HPDE6-E6E7 (cell line): ENCODE measurements around the gene BBS7.

Source experiments
- DNase-seq: peaks from one replicate; pipeline ENCODE4 v3.0.0; 2011; ENCODE audit warnings: missing footprints; ENCODE audit errors: extremely low spot score

Gene BBS7, protein sequence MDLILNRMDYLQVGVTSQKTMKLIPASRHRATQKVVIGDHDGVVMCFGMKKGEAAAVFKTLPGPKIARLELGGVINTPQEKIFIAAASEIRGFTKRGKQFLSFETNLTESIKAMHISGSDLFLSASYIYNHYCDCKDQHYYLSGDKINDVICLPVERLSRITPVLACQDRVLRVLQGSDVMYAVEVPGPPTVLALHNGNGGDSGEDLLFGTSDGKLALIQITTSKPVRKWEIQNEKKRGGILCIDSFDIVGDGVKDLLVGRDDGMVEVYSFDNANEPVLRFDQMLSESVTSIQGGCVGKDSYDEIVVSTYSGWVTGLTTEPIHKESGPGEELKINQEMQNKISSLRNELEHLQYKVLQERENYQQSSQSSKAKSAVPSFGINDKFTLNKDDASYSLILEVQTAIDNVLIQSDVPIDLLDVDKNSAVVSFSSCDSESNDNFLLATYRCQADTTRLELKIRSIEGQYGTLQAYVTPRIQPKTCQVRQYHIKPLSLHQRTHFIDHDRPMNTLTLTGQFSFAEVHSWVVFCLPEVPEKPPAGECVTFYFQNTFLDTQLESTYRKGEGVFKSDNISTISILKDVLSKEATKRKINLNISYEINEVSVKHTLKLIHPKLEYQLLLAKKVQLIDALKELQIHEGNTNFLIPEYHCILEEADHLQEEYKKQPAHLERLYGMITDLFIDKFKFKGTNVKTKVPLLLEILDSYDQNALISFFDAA

DNA sequence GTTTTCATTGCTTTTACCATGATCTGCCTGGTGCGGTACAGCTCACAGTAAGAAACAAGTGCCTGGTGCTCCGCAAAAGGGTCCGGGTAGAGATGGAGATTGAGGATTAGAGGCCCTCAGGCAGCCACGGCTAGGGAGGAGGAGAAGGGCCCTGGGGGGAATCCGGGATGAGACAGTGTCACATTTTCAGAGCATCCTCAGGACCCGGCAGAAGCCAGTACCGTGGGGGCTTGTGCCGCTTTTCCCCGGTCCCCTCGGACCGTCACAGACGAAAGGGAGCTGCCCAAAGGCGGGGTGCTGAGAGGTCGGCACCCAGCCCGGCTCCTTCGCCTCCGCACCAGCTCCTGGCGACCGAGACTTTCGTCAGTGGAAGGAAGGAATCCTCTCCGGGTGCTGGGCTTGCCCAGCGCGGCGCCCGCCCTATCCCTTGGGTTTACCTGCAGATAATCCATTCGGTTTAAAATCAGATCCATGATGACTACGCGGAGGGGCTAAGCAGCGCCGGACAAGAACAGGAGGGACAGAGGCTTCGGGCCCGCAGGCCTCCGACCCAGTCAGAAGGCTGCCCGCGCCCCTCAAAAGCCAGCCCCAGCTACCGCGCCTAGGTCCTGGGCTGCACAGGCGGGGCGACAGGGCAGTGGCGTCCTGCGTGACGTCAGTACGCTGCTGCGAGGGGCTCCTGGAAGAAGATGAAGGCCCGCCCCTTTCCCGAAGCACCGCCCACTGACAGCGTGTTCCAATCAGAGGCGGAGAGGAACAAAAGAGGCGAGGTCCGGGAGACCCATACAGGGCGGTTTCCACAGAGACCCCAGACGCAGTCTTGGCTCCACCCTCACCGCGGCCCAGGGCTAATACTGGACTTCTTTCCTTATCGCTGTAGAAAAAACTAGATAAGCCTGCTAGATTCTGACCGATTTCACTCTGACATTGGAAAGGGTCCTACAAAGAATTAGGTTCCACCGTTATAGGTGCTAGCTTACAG is at the start of gene BBS7:
Gene BBS7 (minus strand): TSS at position 634 of the 982 bp plus-strand sequence. CDS start 161 bp downstream, at position 473.
- DNase-seq, result peak; percentile 88

DNA sequence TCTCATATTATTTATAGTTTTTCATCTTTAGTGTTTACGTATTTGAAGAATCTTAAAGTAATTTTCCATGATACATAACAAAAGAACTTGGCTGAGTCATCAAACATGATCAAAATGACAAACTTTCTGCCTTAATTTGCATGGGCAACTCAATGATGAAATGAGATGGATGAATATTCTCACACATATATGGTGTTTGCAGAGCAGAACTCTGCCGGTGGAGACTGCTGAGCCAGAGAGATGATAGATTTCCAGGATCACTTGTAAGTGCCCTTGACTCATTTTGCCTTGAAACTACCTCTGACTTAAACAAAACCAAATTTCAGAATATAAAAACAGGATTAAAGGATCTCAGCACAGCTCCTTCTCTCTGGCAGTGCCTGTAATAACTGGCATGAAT is 43.4 kb upstream of the BBS7 start:
- DNase-seq, result no peak

DNA sequence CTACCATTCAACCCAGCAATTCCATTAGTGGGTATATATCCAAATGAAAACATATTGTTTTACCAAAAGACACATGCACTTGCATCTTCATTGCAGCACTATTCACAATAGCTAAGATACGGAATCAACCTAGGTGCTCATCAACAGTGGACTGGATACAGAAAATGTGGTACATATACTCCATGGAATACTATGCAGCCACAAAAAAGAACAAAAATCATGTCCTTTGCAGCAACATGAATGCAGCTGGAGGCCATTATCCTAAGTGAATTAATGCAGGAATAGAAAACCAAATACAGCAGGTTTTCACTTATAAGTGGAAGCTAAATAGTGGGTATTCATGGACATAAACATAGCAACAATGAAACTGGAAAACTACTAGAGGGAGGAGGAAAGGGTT is 38.1 kb upstream of the BBS7 start:
- DNase-seq, result no peak

DNA sequence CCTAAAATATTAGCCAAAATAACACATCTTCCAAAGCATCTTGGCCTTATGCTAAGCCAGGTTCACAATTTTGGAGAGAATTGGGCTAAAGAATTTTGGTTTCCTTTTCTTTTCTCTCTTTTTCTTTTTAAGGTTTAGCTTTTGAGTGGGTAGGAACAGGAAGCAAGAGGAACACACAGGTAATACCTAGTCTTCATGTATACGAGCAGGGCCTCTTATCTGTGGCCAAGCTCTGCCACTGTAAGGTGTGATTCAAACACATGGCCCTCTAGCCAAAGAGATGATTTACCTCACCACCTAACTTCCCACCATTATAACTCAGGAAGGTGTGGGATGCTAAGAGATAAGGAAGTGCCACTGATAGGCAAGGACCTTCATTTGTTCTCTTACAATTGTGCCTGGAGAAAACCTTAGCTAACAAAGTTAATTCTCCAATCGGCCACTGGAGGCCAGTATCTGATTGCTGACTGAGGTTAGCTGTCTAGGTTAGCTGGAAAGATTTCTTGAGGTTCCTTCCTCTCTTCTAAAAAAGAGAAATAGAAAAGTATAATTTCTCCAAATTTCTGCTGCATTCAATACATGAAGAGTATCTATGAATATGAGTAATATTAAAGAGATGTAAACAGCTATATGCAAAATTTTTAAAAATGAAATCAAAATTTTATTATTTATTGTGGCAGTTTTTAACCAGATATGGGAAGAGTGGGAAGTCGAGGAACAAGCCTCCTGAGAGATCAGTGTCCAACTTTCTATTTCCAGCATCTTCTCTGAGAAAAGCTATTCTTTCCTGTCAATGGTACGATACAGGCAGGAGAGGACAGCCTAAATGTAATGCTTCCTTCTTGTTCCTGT is 30.1 kb upstream of the BBS7 start:
- peak; percentile 34 for DNase-seq

DNA sequence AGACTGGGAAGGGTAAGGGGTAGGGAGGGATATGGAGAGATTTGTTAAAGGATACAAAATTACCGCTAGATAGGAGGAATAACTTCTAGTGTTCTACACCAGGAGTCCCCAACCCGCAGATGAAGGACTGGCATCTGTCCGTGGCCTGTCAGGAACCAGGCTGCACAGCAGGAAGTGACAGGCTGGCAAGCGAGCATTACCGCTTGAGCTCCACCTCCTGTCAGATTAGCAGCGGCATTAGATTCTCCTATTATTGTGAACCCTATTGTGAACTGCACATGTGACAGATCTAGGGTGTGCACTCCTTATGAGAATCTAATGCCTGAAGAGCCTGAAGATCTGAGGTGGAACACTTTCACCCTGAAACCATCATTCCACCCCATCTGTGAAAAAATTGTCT is 27.9 kb upstream of the BBS7 start:
- DNase-seq, result no peak

DNA sequence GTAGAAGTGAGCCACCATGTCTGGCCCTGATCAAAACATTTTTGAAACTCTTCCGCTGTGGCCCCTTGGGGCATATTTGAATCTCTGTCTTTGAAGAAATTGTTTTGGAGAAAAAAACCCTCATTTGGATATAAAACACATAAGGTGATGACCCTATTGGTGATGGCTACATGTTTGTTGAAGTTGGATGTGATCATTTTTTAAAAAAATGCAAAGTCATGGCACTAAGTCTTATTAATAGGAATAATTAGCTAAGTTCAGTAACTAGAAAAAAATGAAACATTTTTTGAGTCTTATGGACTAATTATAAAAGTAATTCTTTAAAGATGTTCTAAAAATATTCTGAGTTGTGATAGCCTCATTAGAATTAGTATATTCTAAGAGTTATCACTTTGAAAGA is 17.9 kb upstream of the BBS7 start:
- no peak for DNase-seq

DNA sequence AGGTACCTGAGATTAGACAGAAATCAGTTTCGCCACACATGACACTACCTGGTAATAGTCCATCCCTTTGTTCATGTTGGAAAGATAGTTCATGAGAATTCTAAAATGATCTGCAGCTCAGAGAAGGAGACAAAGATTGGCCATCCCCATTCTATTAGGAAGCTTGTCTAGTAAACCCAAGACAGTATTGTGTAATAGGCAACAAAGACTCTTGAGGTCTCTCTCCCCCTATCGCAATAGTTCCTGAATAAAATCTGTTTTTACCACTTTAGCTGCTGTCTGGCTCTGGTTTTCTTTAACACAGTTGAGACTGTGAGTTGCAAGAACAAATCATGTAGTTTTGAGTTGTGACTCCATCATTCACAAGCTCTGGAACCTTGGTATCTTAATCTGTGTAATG is 14.8 kb upstream of the BBS7 start:
- DNase-seq, result no peak

DNA sequence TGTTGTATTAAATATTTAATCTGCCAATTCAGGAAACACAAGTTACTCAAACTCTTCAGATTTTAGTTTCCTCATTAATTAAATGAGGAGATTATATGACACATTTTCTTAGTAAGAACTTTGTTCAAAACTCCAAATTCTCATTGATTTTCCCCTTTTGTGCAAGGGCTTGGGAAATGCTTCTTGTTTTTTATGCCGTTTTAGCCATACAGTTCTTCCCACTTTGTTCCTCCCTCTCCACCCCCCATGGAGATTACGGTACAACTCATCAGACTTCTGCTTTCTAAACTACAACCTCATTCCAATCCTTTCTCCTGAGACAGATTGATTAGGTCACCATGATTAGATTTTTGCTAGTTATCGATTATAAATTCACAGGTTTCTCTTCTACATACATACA is 10.9 kb upstream of the BBS7 start:
- no peak for DNase-seq

DNA sequence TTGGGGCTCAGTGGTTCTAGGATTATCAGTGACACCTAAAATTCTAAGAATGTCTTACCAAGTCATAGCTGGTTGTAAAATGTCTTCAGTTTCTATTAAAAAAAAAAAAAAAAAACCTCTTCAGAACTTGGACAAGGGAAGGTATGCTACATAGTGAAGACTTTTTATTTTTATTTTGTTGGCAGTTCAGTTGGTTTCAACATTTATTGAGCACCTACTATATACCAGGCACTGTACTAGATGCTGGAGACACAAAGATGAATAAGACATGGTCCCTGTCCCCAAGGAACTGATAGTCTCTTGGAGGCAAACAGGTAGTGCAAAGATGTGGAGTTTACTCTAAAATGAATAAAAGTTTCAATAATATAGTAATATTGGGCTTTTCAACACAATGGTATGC is 8.9 kb upstream of the BBS7 start:
- DNase-seq, result no peak

DNA sequence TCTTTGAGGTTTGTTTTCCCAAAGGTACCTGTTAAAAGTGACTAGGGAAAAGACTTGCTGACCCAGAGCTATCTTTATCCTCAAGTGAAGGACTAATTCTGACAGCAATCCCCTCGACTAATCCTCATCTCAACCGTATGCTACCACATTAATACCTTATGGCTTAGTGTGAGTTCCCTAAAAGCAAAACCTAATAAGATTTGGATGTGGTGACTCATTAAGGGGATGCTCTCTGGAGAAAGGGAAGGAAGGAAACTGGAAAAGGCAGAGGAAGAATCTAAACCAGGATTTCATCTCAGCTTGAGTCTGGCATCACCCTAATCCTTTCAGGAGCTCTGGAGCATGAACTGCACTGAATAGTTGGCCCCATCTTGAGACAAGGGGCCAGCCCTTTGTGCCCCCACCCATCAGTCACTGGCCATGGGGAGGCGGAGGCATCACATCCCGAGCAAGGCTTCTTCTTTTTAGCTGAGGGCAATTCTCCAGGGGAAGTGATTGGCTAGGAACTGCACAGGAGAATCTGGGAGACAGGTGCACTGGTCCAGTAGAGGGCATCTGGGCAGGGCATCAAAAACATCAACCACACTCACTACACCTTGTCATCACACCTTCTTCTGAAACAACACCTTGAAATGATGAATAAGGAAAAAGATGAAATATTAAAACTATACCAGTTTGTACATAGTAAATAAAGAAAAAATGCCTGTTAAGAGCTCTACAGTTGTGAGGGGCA is 6.9 kb upstream of the BBS7 start:
- DNase-seq, result no peak

DNA sequence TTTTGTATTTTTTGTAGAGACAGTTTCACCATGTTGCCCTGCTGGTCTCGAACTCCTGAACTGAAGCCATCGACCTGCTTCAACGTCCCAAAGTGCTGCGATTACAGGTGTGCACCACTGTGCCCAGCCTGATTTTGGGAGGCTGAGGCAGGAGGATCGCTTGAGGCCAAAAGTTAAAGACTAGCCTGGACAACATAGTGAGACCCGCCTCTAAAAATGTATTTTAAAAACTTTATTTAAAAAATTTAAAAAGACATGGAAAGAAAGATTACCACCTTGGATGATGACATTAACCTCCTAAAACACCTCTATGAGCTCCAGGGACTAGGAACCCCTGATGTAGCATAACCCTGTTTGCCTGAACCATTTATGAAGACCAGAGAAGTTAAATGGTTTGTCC is 5.8 kb upstream of the BBS7 start:
- no peak for DNase-seq

DNA sequence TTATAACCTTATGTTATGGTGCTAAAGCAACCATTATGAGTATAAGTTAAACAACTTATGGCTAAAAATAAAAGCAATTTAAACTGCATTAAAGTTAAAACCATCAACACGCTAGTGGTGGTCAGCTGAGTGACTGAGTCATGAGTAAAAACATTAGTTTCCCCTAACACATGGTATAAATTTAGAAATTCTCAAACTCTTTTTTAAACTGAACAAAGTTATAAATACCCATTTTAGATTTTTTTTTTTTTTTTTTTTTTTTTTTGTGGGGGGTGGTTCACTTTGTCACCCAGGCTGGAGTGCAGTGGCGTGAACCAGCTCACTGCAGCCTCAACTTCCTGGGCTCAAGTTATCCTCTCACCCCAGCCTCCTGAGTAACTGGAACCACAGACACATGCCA is 5.4 kb upstream of the BBS7 start:
- DNase-seq, result no peak

DNA sequence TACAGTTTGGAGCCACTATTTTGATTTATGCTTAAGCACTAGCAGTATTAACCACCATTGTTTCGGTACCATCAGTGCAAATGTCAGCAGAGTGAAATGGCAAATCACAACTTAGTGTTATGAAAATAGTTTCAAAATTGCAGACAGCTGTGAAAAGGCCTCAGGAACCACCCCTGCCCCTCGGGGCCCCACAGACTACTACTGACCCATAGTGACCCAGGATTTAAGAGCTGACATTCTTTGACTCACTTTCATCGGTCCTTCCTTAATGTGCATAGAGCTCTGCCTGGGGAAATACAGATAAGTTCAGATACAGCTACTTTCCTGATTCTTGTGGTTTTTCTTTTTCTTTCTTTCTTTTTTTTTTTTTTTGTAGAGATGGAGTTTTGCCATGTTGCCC is 3.3 kb upstream of the BBS7 start:
- no peak for DNase-seq

DNA sequence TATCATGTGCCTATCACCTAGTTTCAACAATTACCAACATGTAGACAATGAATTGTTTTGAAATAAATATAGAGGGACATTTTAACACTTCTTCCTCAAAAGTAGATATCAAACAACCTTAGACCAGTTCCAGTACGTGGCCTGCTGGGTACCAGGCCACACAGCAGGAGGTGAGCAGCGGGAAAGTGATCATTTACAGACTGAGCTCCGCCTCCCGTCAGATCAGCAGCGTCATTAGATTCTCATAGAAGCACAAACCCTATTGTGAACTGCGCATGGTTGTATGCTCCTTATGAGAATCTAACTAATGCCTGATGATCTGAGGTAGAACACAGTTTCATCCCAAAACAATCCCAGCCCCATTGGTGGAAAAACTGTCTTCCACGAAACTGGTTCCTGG is 6.5 kb downstream of the BBS7 start:
- no peak for DNase-seq

DNA sequence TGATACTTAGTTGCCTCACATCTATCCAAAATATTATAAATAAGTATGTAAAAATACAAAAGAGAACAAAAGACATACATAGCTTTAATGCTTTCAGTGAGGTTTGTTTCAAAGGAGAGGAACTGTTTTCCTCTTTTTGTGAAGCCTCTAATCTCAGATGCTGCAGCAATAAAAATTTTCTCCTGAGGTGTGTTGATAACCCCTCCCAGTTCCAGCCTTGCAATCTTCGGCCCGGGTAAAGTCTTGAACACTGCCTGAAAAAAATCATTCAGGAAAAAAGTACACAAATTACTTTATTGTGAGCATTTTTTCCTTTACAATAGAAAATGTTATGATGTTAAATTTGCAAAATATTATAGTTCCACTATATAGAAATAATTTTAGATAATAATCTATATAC is 8.8 kb downstream of the BBS7 start:
- no peak for DNase-seq

DNA sequence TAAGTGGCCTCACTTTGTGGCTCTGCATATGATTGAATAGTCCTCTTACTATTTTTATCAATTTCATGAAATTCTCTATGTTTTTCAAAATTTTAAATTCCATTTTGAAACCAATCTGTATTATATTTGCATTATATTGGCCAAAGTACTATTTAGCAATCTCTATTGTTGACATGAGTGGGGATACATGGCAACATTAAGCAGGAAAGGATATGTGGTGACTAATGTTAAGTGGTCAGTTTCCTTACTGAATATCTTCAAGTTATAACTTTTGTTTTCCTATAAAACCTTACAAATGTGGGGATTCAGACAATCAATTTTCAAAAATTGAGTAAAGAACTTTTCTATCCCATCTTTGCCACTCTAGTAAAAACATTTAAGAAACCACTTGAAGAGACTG is 10.2 kb downstream of the BBS7 start:
- DNase-seq, result no peak

DNA sequence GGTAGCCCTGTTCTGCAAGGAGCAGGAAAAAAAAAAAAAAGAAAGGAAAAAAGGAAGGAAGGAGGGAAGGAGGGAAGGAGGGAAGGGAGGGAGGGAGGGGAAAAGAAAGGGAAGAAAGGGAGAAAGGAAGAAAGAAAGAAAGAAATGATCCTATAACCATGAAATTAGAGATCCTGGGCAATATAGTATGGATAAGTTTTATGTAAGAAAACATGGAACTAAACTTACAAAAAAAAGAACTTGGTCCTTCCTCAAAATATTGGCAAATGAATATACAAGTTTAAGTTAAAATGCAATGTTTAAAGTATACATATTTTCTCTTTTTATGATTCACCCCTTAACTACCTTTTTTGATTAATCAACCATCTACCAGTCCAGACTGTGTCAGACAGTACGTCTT is 18.9 kb downstream of the BBS7 start:
- DNase-seq, result no peak

DNA sequence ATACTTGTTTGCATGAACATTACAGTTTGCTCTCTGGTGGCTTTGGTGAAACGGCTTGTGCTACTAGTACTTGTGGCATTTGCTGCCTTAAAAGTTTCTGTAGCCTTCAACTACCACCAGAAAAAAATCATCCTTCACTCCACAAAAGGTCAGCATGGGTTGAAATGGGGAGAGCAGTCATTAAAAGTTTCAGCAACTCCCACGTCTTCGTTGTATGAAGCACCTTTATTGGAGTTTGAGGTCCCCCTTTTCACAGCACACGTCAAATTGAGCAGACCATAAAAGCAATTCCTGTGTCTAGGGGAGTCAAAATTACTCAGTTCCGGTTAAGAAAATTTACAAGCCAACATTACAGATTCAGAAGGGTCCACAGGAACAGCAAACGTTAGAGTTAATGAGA is 23.6 kb downstream of the BBS7 start:
- DNase-seq, result no peak

DNA sequence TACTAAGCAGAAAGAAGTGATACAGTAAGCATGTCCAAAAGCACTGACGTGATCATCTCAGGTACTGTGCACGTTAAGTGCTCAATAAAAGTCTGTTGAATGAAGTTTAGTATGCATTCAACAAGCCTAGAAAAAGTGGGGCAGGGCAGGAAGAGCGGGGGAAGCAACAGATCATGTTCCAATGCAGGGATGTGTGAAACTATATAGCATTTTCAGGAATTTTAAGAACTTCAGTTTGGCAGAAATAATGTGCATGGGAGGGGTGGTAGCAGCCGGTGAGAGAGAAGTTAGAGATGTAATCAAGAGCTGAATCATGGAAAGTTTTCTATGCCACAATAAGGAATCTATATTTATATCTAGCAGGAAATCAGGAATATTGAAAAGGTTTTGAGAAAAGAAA is 27.4 kb downstream of the BBS7 start:
- DNase-seq, result no peak

DNA sequence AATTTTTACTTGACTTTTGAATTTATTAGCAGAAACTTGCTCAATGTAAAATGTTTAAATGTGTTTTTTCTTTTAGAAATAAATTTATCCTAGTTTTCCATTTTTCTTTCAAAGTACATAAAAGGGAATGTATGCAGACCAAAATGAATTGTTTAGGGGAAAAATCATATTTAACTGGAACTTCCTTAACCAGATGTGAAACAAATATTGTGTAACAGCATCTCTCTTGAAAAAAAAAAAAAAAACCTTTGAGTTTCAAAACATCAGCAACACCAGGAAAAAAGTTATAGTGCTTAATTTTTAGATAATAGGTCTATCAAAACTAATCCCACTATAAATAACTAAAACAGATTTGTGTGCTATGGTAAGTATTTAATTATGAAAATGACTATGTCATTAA is 32.1 kb downstream of the BBS7 start:
- DNase-seq, result no peak

DNA sequence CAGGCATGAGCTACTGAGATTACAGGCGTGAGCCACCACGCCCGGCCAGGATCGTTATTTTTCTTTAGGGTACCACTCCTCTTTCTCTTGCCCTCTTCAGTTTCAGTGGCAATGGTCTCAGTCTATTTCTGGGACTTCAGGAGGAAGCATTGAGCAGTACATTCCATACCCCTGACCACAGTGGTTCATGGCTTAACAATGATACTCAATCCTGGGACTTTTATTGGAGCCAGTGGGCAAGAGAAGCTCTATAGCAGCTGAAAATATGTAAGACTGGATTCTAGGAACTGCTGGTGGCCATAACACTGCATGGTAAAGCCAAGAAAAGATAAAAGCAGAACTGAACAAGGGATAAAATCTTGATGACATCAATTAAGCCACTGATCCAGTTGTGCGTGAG is 40.8 kb downstream of the BBS7 start:
- no peak for DNase-seq
